GM12872 (cell line): ENCODE data around the gene CECR2.

Experiments used
- CTCF ChIP-seq: IDR thresholded peaks from 3 replicates; pipeline ENCODE4 v1.5.1; 2011; ENCODE audit warnings: low read depth, mild to moderate bottlenecking, low read length, moderate library complexity; ENCODE audit not compliant: insufficient read depth

The CECR2 gene

GRCh38 chr22:17373855-17374254 lies 4.6 kb downstream of the CECR2 start:
- no peak for TF ChIP-seq CTCF

- no peak for TF ChIP-seq CTCF
Measured at GRCh38 chr22:17375914-17376614, 6.8 kb downstream of the CECR2 start.

GRCh38 chr22:17376950-17377349 lies 7.7 kb downstream of the CECR2 start:
- no peak for TF ChIP-seq CTCF

- no peak for TF ChIP-seq CTCF
Measured at GRCh38 chr22:17379944-17380343, 10.7 kb downstream of the CECR2 start.

- TF ChIP-seq CTCF: no peak
Measured at GRCh38 chr22:17380359-17381087, 11.3 kb downstream of the CECR2 start.

- TF ChIP-seq CTCF: no peak
Measured at GRCh38 chr22:17381192-17381913, 12.1 kb downstream of the CECR2 start.

- TF ChIP-seq CTCF: no peak
Measured at GRCh38 chr22:17384612-17385330, 15.5 kb downstream of the CECR2 start.
